Stimulated activated CD8-positive, alpha-beta memory T cell treated with anti-CD3 and anti-CD28 coated beads, Interleukin-4, amount 100 ng/mL, for 1 hour (primary cell): ENCODE data around the gene SOX30.

Source experiments
- DNase-seq, 2 donors: peaks; one replicate each; pipeline ENCODE4 v3.0.0-alpha.2; 2020; ENCODE audit warnings: low read depth in 2 of 2, low spot score in 1 of 2

SOX30 gene

GRCh38 chr5:157610990-157611389, 41.2 kb downstream of the SOX30 start:
- DNase-seq, result no peak

- no peak for DNase-seq
Observed at GRCh38 chr5:157608972-157609565, 43.2 kb downstream of the SOX30 start.

GRCh38 chr5:157607371-157608161, 44.7 kb downstream of the SOX30 start:
- peak in 1 of 2 donors; percentile 39 for DNase-seq

GRCh38 chr5:157606046-157606445, 46.2 kb downstream of the SOX30 start:
- DNase-seq, result no peak

- peak in 1 of 2 donors; percentile 39 for DNase-seq
Observed at GRCh38 chr5:157603333-157604190, 48.7 kb downstream of the SOX30 start.

- DNase-seq, result no peak
Observed at GRCh38 chr5:157602505-157602904, 49.7 kb downstream of the SOX30 start.

- DNase-seq, result no peak
Observed at GRCh38 chr5:157600252-157600651, 52.0 kb downstream of the SOX30 start.

- DNase-seq, result no peak
Observed at GRCh38 chr5:157599565-157599964, 52.7 kb downstream of the SOX30 start.

- no peak for DNase-seq
Observed at GRCh38 chr5:157598350-157598936, 53.8 kb downstream of the SOX30 start.

GRCh38 chr5:157597277-157597676, 55.0 kb downstream of the SOX30 start:
- DNase-seq, result no peak

- DNase-seq, result no peak
Observed at GRCh38 chr5:157596487-157596886, 55.8 kb downstream of the SOX30 start.

GRCh38 chr5:157594675-157595459, 57.4 kb downstream of the SOX30 start:
- no peak for DNase-seq

- no peak for DNase-seq
Observed at GRCh38 chr5:157594257-157594656, 58.0 kb downstream of the SOX30 start.

- no peak for DNase-seq
Observed at GRCh38 chr5:157593052-157593757, 59.0 kb downstream of the SOX30 start.

- DNase-seq, result no peak
Observed at GRCh38 chr5:157592594-157592993, 59.6 kb downstream of the SOX30 start.

- DNase-seq, result no peak
Observed at GRCh38 chr5:157590478-157590877, 61.8 kb downstream of the SOX30 start.

- no peak for DNase-seq
Observed at GRCh38 chr5:157584628-157585027, 67.6 kb downstream of the SOX30 start.

GRCh38 chr5:157582731-157583620, 69.3 kb downstream of the SOX30 start:
- DNase-seq, result no peak

GRCh38 chr5:157581901-157582300, 70.3 kb downstream of the SOX30 start:
- no peak for DNase-seq
